ENCODE results near the gene LRP1B. TPM values are rescaled to one million over a fixed set of nuclear protein-coding genes. Genes with fewer than 3 reads are reported as not detected.

Gene LRP1B
- total and polyA plus RNA-seq, 2 of the 8 experiments (the other 6 are each of a cell fraction or from before 2014, with no cell fraction given) = 0.03 TPM; not detected in 1

GRCh38 chr2:141455877-141456276 is 674.9 kb downstream of the LRP1B start:
- Histone ChIP-seq H3K56ac (replicated peaks; ENCODE audit: insufficient read length, low read depth, low read length) (no peak overlapping the region), H3K27ac (ENCODE audit: low read depth, low read length) (no peak overlapping the region), H3K23me2 (ENCODE audit: low read depth, low read length) (no peaks in the 10 kb centered on the region), H4K8ac (ENCODE audit: extremely low read depth, insufficient read depth, low read length) (no peak overlapping the region), H4K20me1 (replicated peaks in 1 of 2; ENCODE audit: control insufficient read depth in 1 of 2, insufficient read depth in 2 of 2, low read length in 2 of 2) (no peaks in the 10 kb centered on the region), H3K14ac (ENCODE audit: insufficient read length) (no peak overlapping the region), H3K4me2 (ENCODE audit: insufficient read depth in 1 of 2, low read depth in 2 of 2, low read length in 2 of 2) (no peak overlapping the region), H2BK12ac (ENCODE audit: low read depth, low read length) (no peak overlapping the region), H2AK5ac (ENCODE audit: low read depth, low read length) (no peak overlapping the region), H2BK20ac (ENCODE audit: low read length) (no peak overlapping the region), H4K91ac (replicated peaks; ENCODE audit: insufficient read length, low read length) (no peak overlapping the region), H3K36me3 (ENCODE audit: control insufficient read depth in 2 of 4, insufficient read depth in 4 of 4, low read length in 3 of 4) (no peaks in the 10 kb centered on the region), H3K79me2 (ENCODE audit: control insufficient read depth in 1 of 2, insufficient read depth in 2 of 2, low read length in 2 of 2) (no peaks in the 10 kb centered on the region), H3K27me3 (replicated peaks in 1 of 4; ENCODE audit: control insufficient read depth in 3 of 4, extremely low read depth in 1 of 4, insufficient read depth in 3 of 4, low read length in 3 of 4) (no peaks in the 10 kb centered on the region), H3K23ac (ENCODE audit: insufficient read length) (no peak overlapping the region), H2BK5ac (ENCODE audit: low read depth, low read length) (no peak overlapping the region), H3K9ac (replicated peaks in 1 of 4; ENCODE audit: extremely low read depth in 1 of 4, low read depth in 3 of 4, low read length in 3 of 4) (no peak overlapping the region), H3K4me1 (replicated peaks in 1 of 4; ENCODE audit: control insufficient read depth in 3 of 4, insufficient read depth in 4 of 4, low read length in 3 of 4) (no peaks in the 10 kb centered on the region), H4K5ac (ENCODE audit: insufficient read length, low read depth, low read length) (no peak overlapping the region), H3K79me1 (ENCODE audit: low read depth, low read length) (no peaks in the 10 kb centered on the region), H3K4ac (replicated peaks; ENCODE audit: insufficient read length, low read depth, low read length) (no peak overlapping the region), H2BK120ac (replicated peaks; ENCODE audit: low read depth, low read length) (no peak overlapping the region), H3K9me3 (ENCODE audit: insufficient read depth in 2 of 2, low read depth in 1 of 2, low read length in 1 of 2) (no peaks in the 10 kb centered on the region), H2AFZ (ENCODE audit: low read length) (no peak overlapping the region), H2BK15ac (ENCODE audit: low read length) (no peak overlapping the region), H3K4me3 (ENCODE audit: extremely low read depth in 1 of 4, insufficient read depth in 2 of 4, low read depth in 3 of 4, low read length in 4 of 4) (no peak overlapping the region), H3K18ac (ENCODE audit: extremely low read depth, low read length) (no peak overlapping the region)
- FAIRE-seq = no peak
- 51% methylated on average over 2 of the region's 2 CpGs; no CpG with 5 or more reads in 1 of the 2 experiments for WGBS, 2 experiments (ENCODE audit: extremely low coverage in 1 of 2, insufficient coverage in 1 of 2, insufficient read length in 1 of 2, insufficient replicate concordance in 2 of 2, low coverage in 1 of 2, low lambda C conversion rate in 2 of 2, missing lambda C conversion rate in 1 of 2)
- CTCF ChIA-PET (ENCODE audit: partially characterized antibody) = no interaction called here
- POLR2A ChIA-PET (ENCODE audit: partially characterized antibody) = no interaction called here
- DNase-seq (ENCODE audit: low read depth in 1 of 2, low spot score in 2 of 2) = no peak
- TF ChIP-seq E2F6 (IDR thresholded peaks at IDR 0.05) = no peak
- TF ChIP-seq ASH2L (IDR thresholded peaks at IDR 0.05; ENCODE audit: low read length) = no peak
- TF ChIP-seq TAF7 (optimal IDR thresholded peaks at IDR 0.05; ENCODE audit: borderline replicate concordance, low read depth, low read length) = no peak

All from H1 (cell line).